ENCODE results near the gene PNMA6E. TPM values are rescaled to one million over a fixed set of nuclear protein-coding genes. Genes with fewer than 3 reads are reported as not detected.

Gene PNMA6E
- total and polyA plus RNA-seq, 11 donors = not detected

GRCh38 chrX:153430796-153431195 is 29.6 kb upstream of the PNMA6E start:
- intact Hi-C loops (cut with DNase I) = loop anchor here in 1 of 10 donors (10.0 kb wide), 1 partner anchor 396 kb away; no protein-coding TSS in a partner anchor

GRCh38 chrX:153426204-153426603 is 25.1 kb upstream of the PNMA6E start:
- H3K4me3 ChIP-seq = no peak overlapping the region
- peaks cover 0 to 7% (median 0%) of the 10 kb centered on the region in 12 donors for H3K9me3 ChIP-seq
- TF ChIP-seq CTCF (IDR thresholded peaks at IDR 0.05) (no peak), POLR2A (IDR thresholded peaks at IDR 0.05) (no peak)
- H3K27me3 ChIP-seq = no peaks in the 10 kb centered on the region
- peaks cover 0 to under 1% (median 0%) of the 10 kb centered on the region in 9 donors for H3K36me3 ChIP-seq
- H3K27ac ChIP-seq = no peak overlapping the region
- 83 to 93% (median 88%) methylated on average over 3 of the region's 3 CpGs for WGBS, 4 donors
- ATAC-seq (no peak), DNase-seq (no peak)
- intact Hi-C loops (cut with DNase I) = no loop called here
- H3K4me1 ChIP-seq = no peaks in the 10 kb centered on the region

More at GRCh38 chrX:153430796-153431195, 29.6 kb upstream of the PNMA6E start:
- Histone ChIP-seq H3K27ac (no peak overlapping the region), H3K9me3 (peaks cover 0 to 11% (median 0%) of the 10 kb centered on the region in 12 donors), H3K4me1 (no peaks in the 10 kb centered on the region), H3K4me3 (no peak overlapping the region), H3K36me3 (no peaks in the 10 kb centered on the region), H3K27me3 (peaks cover 0 to 6% (median 0%) of the 10 kb centered on the region in 9 donors)
- TF ChIP-seq POLR2A (IDR thresholded peaks at IDR 0.05) = no peak
- no peak for ATAC-seq
- no peak for DNase-seq
- whole genome bisulfite sequencing, 4 donors = 85 to 91% (median 89%) methylated on average over 6 of the region's 6 CpGs

GRCh38 chrX:153423652-153424051 is 22.5 kb upstream of the PNMA6E start:
- Histone ChIP-seq H3K4me3 (no peak overlapping the region), H3K4me1 (no peaks in the 10 kb centered on the region), H3K27ac (no peak overlapping the region), H3K36me3 (peaks cover 0 to 7% (median 0%) of the 10 kb centered on the region in 9 donors), H3K27me3 (no peaks in the 10 kb centered on the region), H3K9me3 (no peaks in the 10 kb centered on the region)
- no peak for TF ChIP-seq CTCF (IDR thresholded peaks at IDR 0.05)
- intact Hi-C loops (cut with DNase I) = no loop called here
- 66 to 77% (median 73%) methylated on average over 8 of the region's 8 CpGs for WGBS, 4 donors
- DNase-seq = peak in 1 of 5 donors; percentile 51
- peak in 1 of 4 donors; percentile 50 for ATAC-seq

GRCh38 chrX:153421856-153422255 is 20.7 kb upstream of the PNMA6E start:
- intact Hi-C loops (cut with DNase I) = no loop called here
- 85 to 90% (median 89%) methylated on average over 18 of the region's 18 CpGs for WGBS, 4 donors
- Histone ChIP-seq H3K4me3 (no peak overlapping the region), H3K27ac (no peak overlapping the region), H3K4me1 (no peaks in the 10 kb centered on the region), H3K9me3 (no peaks in the 10 kb centered on the region), H3K27me3 (peaks cover 0 to 4% (median 0%) of the 10 kb centered on the region in 9 donors), H3K36me3 (peaks cover 0 to 7% (median 0%) of the 10 kb centered on the region in 9 donors)
- DNase-seq (no peak), ATAC-seq (no peak)
- TF ChIP-seq CTCF (IDR thresholded peaks at IDR 0.05) (no peak), POLR2A (IDR thresholded peaks at IDR 0.05) (no peak)
